Ovary (tissue), 9 donors: Measurements from ENCODE around the gene MGME1. TPM values are rescaled to one million over a fixed set of nuclear protein-coding genes. Genes with fewer than 3 reads are reported as not detected.

Source experiments
- DNase-seq, 5 donors: peaks; one replicate each; pipeline ENCODE4 v3.0.0-alpha.2; 2019 to 2020
- H3K27ac ChIP-seq, 2 donors: fragments of 200-600 bp; one replicate each; pipeline versions ENCODE4 v1.5.1 to v1.8.0; 2019 to 2022
- H3K27me3 ChIP-seq: fragments of 200-600 bp; one replicate; pipeline ENCODE4 v1.8.0; 2022
- H3K36me3 ChIP-seq: fragments of 200-600 bp; sonication (generic); one replicate; pipeline ENCODE4 v1.5.1; 2019
- H3K4me1 ChIP-seq: one replicate; pipeline ENCODE4 v1.8.1; 2013; ENCODE audit warnings: mild to moderate bottlenecking, moderate library complexity; ENCODE audit not compliant: insufficient read depth
- H3K4me3 ChIP-seq: fragments of 200-600 bp; sonication (generic); one replicate; pipeline ENCODE4 v1.5.1; 2017
- H3K9me3 ChIP-seq, 2 donors: fragments of 200-600 bp in 1 of 2; sonication (generic) in 1 of 2; one replicate each; pipeline versions ENCODE4 v1.5.1 to v1.8.1; 2013 to 2019; ENCODE audit warnings: mild to moderate bottlenecking in 1 of 2, moderate library complexity in 1 of 2
- CTCF ChIP-seq, 3 donors: fragments of 450-650 bp in 2 of 3; fragments of 200-600 bp in 1 of 3; IDR thresholded peaks; one replicate each; pipeline versions ENCODE4 v1.5.1 to v1.8.0; 2016 to 2022; ENCODE audit warnings: antibody characterized with exemption in 3 of 3, mild to moderate bottlenecking in 1 of 3
- EP300 ChIP-seq: sonication (generic); formaldehyde crosslinking; IDR thresholded peaks from one replicate; pipeline ENCODE4 v1.6.1; 2017; ENCODE audit warnings: antibody characterized with exemption
- POLR2A ChIP-seq: fragments of 450-650 bp; IDR thresholded peaks from one replicate; pipeline ENCODE4 v1.6.1; 2017; ENCODE audit warnings: antibody characterized with exemption, mild to moderate bottlenecking, moderate library complexity
- WGBS, 3 donors: extraction: QIAGEN DNeasy Blood & Tissue Kit in 1 of 3; methylation state at CpG; one replicate each; pipeline versions ENCODE4 v1.1.5 to v1.1.7; 2013 to 2017; 5-methylcytosine and 5-hydroxymethylcytosine counted together
- intact Hi-C, 4 donors: fragments of 100-400 bp; cut with DNase I; formaldehyde crosslinking; loops; one replicate each; pipeline versions ENCODE4 v1.11.0 to v1.15.1; 2022 to 2023
- polyA plus RNA-seq, 2 donors: library from polyadenylated mRNA; stranded (reverse); fragments of 200-250 nt in 1 of 2; fragments of 350-450 nt in 1 of 2; fragmentation: Illumina TruSeq in 1 of 2; extraction: RNeasy Lipid Tissue Mini Kit (QIAGEN cat#74804) in 1 of 2; gene quantifications; one replicate each; pipeline ENCODE4 v1.2.3, GENCODE V29; 2013 to 2014
- total RNA-seq, 7 donors: library from RNA; depleted of rRNA in 2 of 7; stranded (reverse); fragments of >200 nt in 2 of 7; fragmentation: NEBNext Ultra II Directional in 3 of 7; extraction: Animal tissue kit (Norgen Biotek cat#: 25700) in 3 of 7; gene quantifications; one replicate each; pipeline versions ENCODE4 v1.1.0 to v1.2.4, GENCODE V29; 2016 to 2023
- donor health status: DM: no; HTN: no; CAD: no; lungs with moderate emphysema.
- donor health status: DM: no; HTN: no; CAD: no.
- donor health status: Bipolar disorder and iron deficiency.
- donor health status: DM: yes; HTN: yes; CAD: no.
- donor health status: DM: no; HTN: no; CAD: no.
- donor health status: DM: yes; HTN: yes; CAD: no.

MGME1 gene
- total and polyA plus RNA-seq, 9 donors = 5.1 to 11.9 (median 8.3) TPM

GRCh38 chr20:17963114-17963897 is 5.5 kb upstream of the MGME1 start:
- Histone ChIP-seq H3K27me3 (no peaks in the 10 kb centered on the region), H3K4me3 (no peak overlapping the region), H3K36me3 (no peaks in the 10 kb centered on the region), H3K9me3 (no peaks in the 10 kb centered on the region), H3K27ac (peak overlapping the region in 1 of 2 donors; percentile 30), H3K4me1 (peaks cover 35% of the 10 kb centered on the region)
- no peak for TF ChIP-seq CTCF (IDR thresholded peaks at IDR 0.05)
- TF ChIP-seq EP300 = no peak
- no peak for TF ChIP-seq POLR2A
- 78 to 87% (median 79%) methylated on average over 9 of the region's 9 CpGs for WGBS, 3 donors
- DNase-seq = no peak
- intact Hi-C loops = no loop called here

- H3K36me3 ChIP-seq = no peaks in the 10 kb centered on the region
- no peak overlapping the region for H3K4me3 ChIP-seq
- TF ChIP-seq POLR2A (no peak), CTCF (IDR thresholded peaks at IDR 0.05) (no peak), EP300 (no peak)
- H3K27ac ChIP-seq = no peak overlapping the region
- peaks cover 30% of the 10 kb centered on the region for H3K4me1 ChIP-seq
- intact Hi-C loops = no loop called here
- no peak for DNase-seq
- 19 to 36% (median 26%) methylated on average over 1 of the region's 1 CpG for WGBS, 3 donors
- no peaks in the 10 kb centered on the region for H3K9me3 ChIP-seq
- no peaks in the 10 kb centered on the region for H3K27me3 ChIP-seq
Observed at GRCh38 chr20:17964073-17964472, 4.7 kb upstream of the MGME1 start.

- Histone ChIP-seq H3K4me3 (no peak overlapping the region), H3K9me3 (no peaks in the 10 kb centered on the region), H3K4me1 (peaks cover 29% of the 10 kb centered on the region), H3K27me3 (no peaks in the 10 kb centered on the region), H3K27ac (no peak overlapping the region), H3K36me3 (no peaks in the 10 kb centered on the region)
- 60 to 76% (median 65%) methylated on average over 3 of the region's 3 CpGs for WGBS, 3 donors
- no peak for TF ChIP-seq EP300
- TF ChIP-seq POLR2A = no peak
- no peak for TF ChIP-seq CTCF (IDR thresholded peaks at IDR 0.05)
- intact Hi-C loops = loop anchor here in 1 of 4 donors (5.0 kb wide), 1 partner anchor 282 kb away; the partner anchor contains the start of gene RRBP1
- DNase-seq = no peak
Observed at GRCh38 chr20:17964632-17965031, 4.2 kb upstream of the MGME1 start.

- no peak for TF ChIP-seq CTCF (IDR thresholded peaks at IDR 0.05)
- no peak for TF ChIP-seq EP300
- TF ChIP-seq POLR2A = no peak
- H3K27ac ChIP-seq = no peak overlapping the region
- 43 to 60% (median 48%) methylated on average over 9 of the region's 9 CpGs for WGBS, 3 donors
- H3K27me3 ChIP-seq = no peaks in the 10 kb centered on the region
- no peak for DNase-seq
- peaks cover 32% of the 10 kb centered on the region for H3K4me1 ChIP-seq
- intact Hi-C loops = loop anchor here in 1 of 4 donors (5.0 kb wide), 1 partner anchor 283 kb away; the partner anchor contains the start of gene RRBP1
- H3K4me3 ChIP-seq = no peak overlapping the region
- H3K9me3 ChIP-seq = no peaks in the 10 kb centered on the region
- no peaks in the 10 kb centered on the region for H3K36me3 ChIP-seq
Observed at GRCh38 chr20:17965042-17965697, 3.6 kb upstream of the MGME1 start.
